Measurements from ENCODE around the gene TUBGCP2. TPM values are rescaled to one million over a fixed set of nuclear protein-coding genes. Genes with fewer than 3 reads are reported as not detected.

Gene TUBGCP2
- total RNA-seq, 1 experiment from 2014 or later: 52.4 TPM

- H3K56ac ChIP-seq (ENCODE audit: insufficient read length, low read depth, low read length): no peak overlapping the region
- peaks cover 22 to 70% (median 65%) of the 10 kb centered on the region in 3 experiments for H3K36me3 Mint-ChIP-seq (ENCODE audit: insufficient read depth in 1 of 3, low read depth in 3 of 3)
- H3K4me2 ChIP-seq (ENCODE audit: insufficient read depth, insufficient read length, low read length): no peak overlapping the region
- H3K4me1 ChIP-seq (ENCODE audit: insufficient read depth, low read length): no peaks in the 10 kb centered on the region
- no CpG with 5 or more reads among the region's 38 CpGs for WGBS (ENCODE audit: extremely low coverage, insufficient read length, low lambda C conversion rate)
- no peak overlapping the region for H3K27ac Mint-ChIP-seq
- TF ChIP-seq CTCF (conservative IDR thresholded peaks at IDR 0.05): no peak
- no peak overlapping the region for H4K91ac ChIP-seq (ENCODE audit: insufficient read length, low read depth, low read length)
- H2BK5ac ChIP-seq (ENCODE audit: insufficient read length, low read length): no peak overlapping the region
- H3K23ac ChIP-seq (ENCODE audit: insufficient read length, low read depth, low read length): no peak overlapping the region
- H3T11ph ChIP-seq (ENCODE audit: low read length): no peak overlapping the region
- H3K4ac ChIP-seq (ENCODE audit: low read depth, low read length): no peak overlapping the region
- H3K79me2 ChIP-seq (ENCODE audit: insufficient read depth, low read length): no peaks in the 10 kb centered on the region
- DNase-seq: no peak
- no peak overlapping the region for H3K4me3 Mint-ChIP-seq
- no peak overlapping the region for H2AK5ac ChIP-seq (ENCODE audit: insufficient read length, low read length)
- H4K20me1 ChIP-seq (ENCODE audit: control insufficient read depth, insufficient read depth, insufficient read length): no peaks in the 10 kb centered on the region
- no peaks in the 10 kb centered on the region for H3K9me3 Mint-ChIP-seq
- no peak overlapping the region for H2BK12ac ChIP-seq (ENCODE audit: insufficient read length, low read depth, low read length)
- no peak overlapping the region for H4K8ac ChIP-seq (replicated peaks; ENCODE audit: insufficient read length, low read depth, low read length)
- H2BK20ac ChIP-seq (ENCODE audit: low read depth, low read length, poor library complexity, severe bottlenecking): no peak overlapping the region
- H3K4me1 Mint-ChIP-seq: no peaks in the 10 kb centered on the region
- H3K18ac ChIP-seq (ENCODE audit: insufficient read length, low read depth, low read length): no peak overlapping the region
- no peak overlapping the region for H4K5ac ChIP-seq (ENCODE audit: insufficient read length, low read depth, low read length)
- no peak overlapping the region for H2AFZ ChIP-seq (ENCODE audit: low read length)
- H3K9me3 ChIP-seq (ENCODE audit: control insufficient read depth, low read depth, low read length): no peaks in the 10 kb centered on the region
- no peak overlapping the region for H3K27ac ChIP-seq (ENCODE audit: insufficient read length, low read depth, low read length)
- no peaks in the 10 kb centered on the region for H3K27me3 Mint-ChIP-seq (ENCODE audit: low read depth)
- H2BK120ac ChIP-seq (ENCODE audit: low read depth, low read length, poor library complexity, severe bottlenecking): no peak overlapping the region
- no peak overlapping the region for H3K14ac ChIP-seq (ENCODE audit: insufficient read depth, low read length)
- H3K9ac ChIP-seq (ENCODE audit: extremely low read depth, insufficient read length, low read length): no peak overlapping the region
- H3K23me2 ChIP-seq (ENCODE audit: insufficient read length, low read depth, low read length, poor library complexity, severe bottlenecking): no peaks in the 10 kb centered on the region
- H3K79me1 ChIP-seq (ENCODE audit: insufficient read depth, low read depth, low read length, poor library complexity, severe bottlenecking): no peaks in the 10 kb centered on the region
- no peaks in the 10 kb centered on the region for H3K27me3 ChIP-seq (ENCODE audit: insufficient read depth, low read length)
- H2BK15ac ChIP-seq (ENCODE audit: low read depth, low read length): no peak overlapping the region
Observed at GRCh38 chr10:133292919-133293809, 15.5 kb downstream of the TUBGCP2 start.

All from H9 (cell line).